Immature natural killer cell (primary cell): Measurements from ENCODE around the gene WSCD1. TPM values are rescaled to one million over a fixed set of nuclear protein-coding genes. Genes with fewer than 3 reads are reported as not detected.

Source experiments
- DNase-seq, 3 donors: peaks; one replicate each; pipeline ENCODE4 v3.0.0; 2022; ENCODE audit warnings: mixed read lengths in 1 of 3
- H3K27ac Mint-ChIP-seq, 6 donors: one replicate each; pipeline ENCODE4 v1.8.0; 2020; ENCODE audit warnings: mixed read lengths in 6 of 6, mild to moderate bottlenecking in 5 of 6, inconsistent platforms in 4 of 6, moderate library complexity in 3 of 6
- H3K27me3 Mint-ChIP-seq, 3 donors: one replicate each; pipeline ENCODE4 v1.8.0; 2020 to 2021; ENCODE audit warnings: low read depth in 3 of 3, mild to moderate bottlenecking in 3 of 3, mixed read lengths in 3 of 3, moderate library complexity in 3 of 3, inconsistent platforms in 1 of 3
- H3K36me3 Mint-ChIP-seq, 3 donors: one replicate each; pipeline ENCODE4 v1.8.0; 2020; ENCODE audit warnings: mixed read lengths in 3 of 3, inconsistent platforms in 2 of 3, mild to moderate bottlenecking in 2 of 3
- H3K4me1 Mint-ChIP-seq, 2 donors: one replicate each; pipeline ENCODE4 v1.8.0; 2020; ENCODE audit warnings: inconsistent platforms in 2 of 2, mild to moderate bottlenecking in 2 of 2, mixed read lengths in 2 of 2, moderate library complexity in 1 of 2
- H3K4me3 Mint-ChIP-seq, 5 donors: one replicate each; pipeline ENCODE4 v1.8.0; 2020; ENCODE audit warnings: mild to moderate bottlenecking in 5 of 5, mixed read lengths in 5 of 5, inconsistent platforms in 3 of 5, moderate library complexity in 3 of 5
- H3K9me3 Mint-ChIP-seq, 6 donors: one replicate each; pipeline ENCODE4 v1.8.0; 2020; ENCODE audit warnings: mild to moderate bottlenecking in 6 of 6, mixed read lengths in 6 of 6, inconsistent platforms in 4 of 6, moderate library complexity in 3 of 6
- polyA plus RNA-seq, 3 donors: library from polyadenylated mRNA; unstranded; fragments of 300-500 nt; fragmentation: Illumina TruSeq; gene quantifications; one replicate each; pipeline ENCODE4 v1.2.3, GENCODE V29; 2021

Gene WSCD1
- polyA plus RNA-seq, 3 donors from 2014 or later: 0.11 TPM; not detected in 2

- no peak overlapping the region for H3K4me3 Mint-ChIP-seq
- H3K36me3 Mint-ChIP-seq: no peaks in the 10 kb centered on the region
- DNase-seq: no peak
- H3K9me3 Mint-ChIP-seq: no peaks in the 10 kb centered on the region
- peaks cover 0 to 8% (median 2%) of the 10 kb centered on the region in 3 donors for H3K27me3 Mint-ChIP-seq
- no peak overlapping the region for H3K27ac Mint-ChIP-seq
- no peaks in the 10 kb centered on the region for H3K4me1 Mint-ChIP-seq
Measured at GRCh38 chr17:6145946-6146345, 75.8 kb downstream of the WSCD1 start.

GRCh38 chr17:6147042-6147441 lies 76.9 kb downstream of the WSCD1 start:
- no peak overlapping the region for H3K4me3 Mint-ChIP-seq
- peaks cover 0 to 8% (median 2%) of the 10 kb centered on the region in 3 donors for H3K27me3 Mint-ChIP-seq
- H3K9me3 Mint-ChIP-seq: no peaks in the 10 kb centered on the region
- no peak for DNase-seq
- no peaks in the 10 kb centered on the region for H3K4me1 Mint-ChIP-seq
- H3K27ac Mint-ChIP-seq: no peak overlapping the region
- no peaks in the 10 kb centered on the region for H3K36me3 Mint-ChIP-seq

DNA sequence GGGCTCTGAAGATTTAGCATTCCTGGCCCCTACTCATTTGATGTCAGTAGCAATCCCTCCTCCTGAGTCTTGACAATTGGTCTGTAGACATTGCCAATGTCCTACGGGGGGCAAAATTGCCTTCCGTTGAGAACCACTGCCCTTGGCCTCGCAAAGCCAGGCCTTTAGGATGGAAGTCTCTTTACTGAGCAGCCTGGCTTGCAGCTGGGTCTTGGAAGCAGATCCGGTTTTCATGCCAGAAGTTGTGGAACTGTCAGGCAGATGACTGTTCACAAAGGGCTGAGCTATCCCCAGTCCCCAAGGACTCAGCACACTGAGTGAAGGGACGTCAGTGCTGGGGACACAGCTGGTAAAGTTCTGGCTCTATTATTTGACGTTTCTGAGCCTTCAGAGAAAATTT lies 83.2 kb downstream of the WSCD1 start:
- H3K27ac Mint-ChIP-seq: no peak overlapping the region
- H3K27me3 Mint-ChIP-seq: peaks cover 3 to 4% (median 3%) of the 10 kb centered on the region in 3 donors
- no peak for DNase-seq
- H3K9me3 Mint-ChIP-seq: no peaks in the 10 kb centered on the region
- H3K36me3 Mint-ChIP-seq: no peaks in the 10 kb centered on the region
- no peaks in the 10 kb centered on the region for H3K4me1 Mint-ChIP-seq
- no peak overlapping the region for H3K4me3 Mint-ChIP-seq

DNA sequence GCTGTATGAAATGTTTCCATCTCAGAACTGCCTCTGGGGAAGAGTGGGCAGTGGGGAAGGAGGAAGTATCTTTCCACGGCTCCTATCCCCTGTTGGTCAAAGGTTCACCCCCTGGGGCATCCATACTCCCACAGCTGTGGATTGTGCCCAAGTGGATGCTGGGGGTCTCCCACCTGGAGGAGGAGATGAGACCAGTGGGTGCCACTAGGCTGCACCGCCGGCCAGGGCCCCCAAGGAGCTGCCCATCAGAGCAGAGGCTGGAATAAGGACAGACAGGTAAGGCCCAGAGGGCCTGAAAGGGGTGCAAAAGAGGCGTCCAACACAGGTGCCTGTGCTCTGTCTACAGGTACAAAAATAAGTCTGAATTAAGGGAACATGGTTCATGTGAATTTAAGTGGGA lies 87.5 kb downstream of the WSCD1 start:
- Mint-ChIP-seq H3K4me3 (no peak overlapping the region), H3K27ac (no peak overlapping the region), H3K4me1 (no peaks in the 10 kb centered on the region), H3K27me3 (peaks cover 0 to 2% (median 0%) of the 10 kb centered on the region in 3 donors), H3K36me3 (no peaks in the 10 kb centered on the region), H3K9me3 (no peaks in the 10 kb centered on the region)
- DNase-seq: no peak

- H3K36me3 Mint-ChIP-seq: no peaks in the 10 kb centered on the region
- H3K4me1 Mint-ChIP-seq: no peaks in the 10 kb centered on the region
- H3K9me3 Mint-ChIP-seq: no peaks in the 10 kb centered on the region
- no peak for DNase-seq
- no peak overlapping the region for H3K27ac Mint-ChIP-seq
- H3K27me3 Mint-ChIP-seq: peaks cover 0 to 4% (median 0%) of the 10 kb centered on the region in 3 donors
- no peak overlapping the region for H3K4me3 Mint-ChIP-seq
Measured at GRCh38 chr17:6159541-6160231, 89.5 kb downstream of the WSCD1 start.

GRCh38 chr17:6160232-6160555 lies 90.0 kb downstream of the WSCD1 start:
- Mint-ChIP-seq H3K27ac (no peak overlapping the region), H3K4me3 (no peak overlapping the region), H3K4me1 (no peaks in the 10 kb centered on the region), H3K27me3 (peaks cover 0 to 4% (median 0%) of the 10 kb centered on the region in 3 donors), H3K36me3 (no peaks in the 10 kb centered on the region), H3K9me3 (no peaks in the 10 kb centered on the region)
- DNase-seq: no peak

DNA sequence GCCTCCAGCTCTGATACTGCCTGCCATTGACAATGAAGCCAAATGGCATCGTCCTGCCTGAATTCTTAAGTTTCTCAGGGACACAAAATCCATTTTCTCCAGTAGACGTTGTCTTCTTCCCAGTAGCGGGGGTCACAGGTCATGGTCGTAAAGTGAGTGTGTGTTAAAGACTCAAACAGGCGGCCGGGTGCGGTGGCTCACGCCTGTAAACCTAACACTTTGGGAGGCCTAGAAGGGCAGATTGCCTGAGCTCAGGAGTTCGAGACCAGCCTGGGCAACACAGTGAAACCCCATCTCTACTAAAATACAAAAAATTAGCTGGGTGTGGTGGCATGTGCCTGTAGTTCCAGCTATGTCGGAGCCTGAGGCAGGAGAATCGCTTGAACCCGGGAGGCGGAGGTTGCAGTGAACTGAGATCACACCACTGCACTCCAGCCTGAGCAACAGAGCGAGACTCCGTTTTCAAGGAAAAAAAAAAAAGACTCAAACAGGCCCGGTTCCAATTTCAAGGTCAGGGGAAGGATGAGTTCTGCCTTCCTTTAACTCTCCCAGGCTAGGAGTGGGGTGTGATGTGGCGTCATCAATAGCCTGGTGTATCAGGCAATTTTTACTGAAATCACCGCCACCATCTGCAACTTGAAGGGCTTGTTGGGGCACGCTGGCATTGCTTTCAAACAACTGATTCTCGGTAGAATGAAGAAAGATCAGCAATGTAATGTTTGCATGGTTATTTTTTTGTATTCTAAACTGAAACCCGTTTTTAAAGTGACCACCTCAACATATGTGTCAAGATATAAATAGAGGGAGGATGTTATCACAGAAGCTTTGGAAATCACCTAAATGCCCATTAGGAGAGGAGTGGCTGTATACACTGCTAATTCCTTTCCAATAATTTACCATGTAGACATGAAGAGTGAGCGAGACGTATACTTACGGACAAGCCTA lies 91.0 kb downstream of the WSCD1 start:
- no peak for DNase-seq
- H3K4me1 Mint-ChIP-seq: no peaks in the 10 kb centered on the region
- H3K27me3 Mint-ChIP-seq: peaks cover 0 to 4% (median 0%) of the 10 kb centered on the region in 3 donors
- H3K27ac Mint-ChIP-seq: no peak overlapping the region
- no peaks in the 10 kb centered on the region for H3K9me3 Mint-ChIP-seq
- no peaks in the 10 kb centered on the region for H3K36me3 Mint-ChIP-seq
- H3K4me3 Mint-ChIP-seq: no peak overlapping the region

- no peaks in the 10 kb centered on the region for H3K36me3 Mint-ChIP-seq
- no peaks in the 10 kb centered on the region for H3K9me3 Mint-ChIP-seq
- H3K27me3 Mint-ChIP-seq: peaks cover 0 to 4% (median 2%) of the 10 kb centered on the region in 3 donors
- no peaks in the 10 kb centered on the region for H3K4me1 Mint-ChIP-seq
- H3K27ac Mint-ChIP-seq: no peak overlapping the region
- no peak for DNase-seq
- no peak overlapping the region for H3K4me3 Mint-ChIP-seq
Measured at GRCh38 chr17:6162216-6162615, 92.0 kb downstream of the WSCD1 start.

DNA sequence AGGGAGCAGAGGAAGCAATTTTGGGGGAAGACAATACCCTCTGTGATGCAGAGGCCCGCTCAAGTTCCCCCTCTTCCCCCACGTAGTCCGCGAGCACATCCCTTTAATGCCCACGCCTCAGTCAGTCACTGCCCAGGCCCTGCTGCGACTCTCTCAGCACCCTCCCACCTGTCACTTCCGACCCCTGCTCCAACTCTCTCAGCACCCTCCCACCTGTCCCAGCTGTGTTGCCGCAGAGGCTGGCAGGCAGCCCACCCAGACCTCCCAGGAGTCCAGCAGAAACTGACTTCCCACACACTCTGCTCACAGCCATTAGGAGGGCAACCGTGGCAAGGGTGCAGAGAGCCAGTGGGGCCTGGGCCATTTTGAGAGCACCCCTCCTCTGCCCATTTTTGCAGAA lies 92.7 kb downstream of the WSCD1 start:
- Mint-ChIP-seq H3K27me3 (peaks cover 0 to 3% (median 2%) of the 10 kb centered on the region in 3 donors), H3K36me3 (no peaks in the 10 kb centered on the region), H3K27ac (no peak overlapping the region), H3K4me1 (no peaks in the 10 kb centered on the region), H3K4me3 (no peak overlapping the region), H3K9me3 (no peaks in the 10 kb centered on the region)
- DNase-seq: no peak

- H3K36me3 Mint-ChIP-seq: no peaks in the 10 kb centered on the region
- DNase-seq: no peak
- H3K4me3 Mint-ChIP-seq: no peak overlapping the region
- peaks cover 0 to 3% (median 2%) of the 10 kb centered on the region in 3 donors for H3K27me3 Mint-ChIP-seq
- no peaks in the 10 kb centered on the region for H3K4me1 Mint-ChIP-seq
- no peaks in the 10 kb centered on the region for H3K9me3 Mint-ChIP-seq
- H3K27ac Mint-ChIP-seq: no peak overlapping the region
Measured at GRCh38 chr17:6163612-6164333, 93.6 kb downstream of the WSCD1 start.

DNA sequence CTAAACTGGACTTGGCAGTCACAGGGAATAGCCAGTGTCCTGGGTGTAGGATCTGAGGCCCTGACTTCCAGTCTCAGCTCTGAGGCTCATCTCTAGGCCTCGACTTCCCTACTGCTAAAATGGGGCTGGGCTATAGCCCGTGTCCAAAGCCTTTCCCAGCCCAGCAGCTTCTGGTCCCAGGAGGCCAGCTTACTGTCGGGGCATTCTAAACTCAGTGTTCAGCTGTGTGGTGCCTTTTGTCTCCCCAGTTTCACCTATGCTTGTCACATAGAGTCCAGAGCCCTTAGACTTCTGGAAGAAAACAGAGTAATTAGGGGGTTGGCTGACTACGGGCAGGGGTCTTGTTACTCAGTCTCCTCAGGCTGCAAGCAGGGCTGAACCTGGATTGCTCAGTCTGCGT lies 94.8 kb downstream of the WSCD1 start:
- DNase-seq: no peak
- Mint-ChIP-seq H3K4me1 (peaks cover 0 to under 1% of the 10 kb centered on the region in 2 donors), H3K27ac (no peak overlapping the region), H3K36me3 (no peaks in the 10 kb centered on the region), H3K27me3 (peaks cover 0 to 4% (median 2%) of the 10 kb centered on the region in 3 donors), H3K4me3 (no peak overlapping the region), H3K9me3 (no peaks in the 10 kb centered on the region)

GRCh38 chr17:6165806-6166205 lies 95.6 kb downstream of the WSCD1 start:
- Mint-ChIP-seq H3K27me3 (peaks cover 0 to 4% (median 2%) of the 10 kb centered on the region in 3 donors), H3K4me3 (no peak overlapping the region), H3K9me3 (no peaks in the 10 kb centered on the region), H3K4me1 (peaks cover 0 to 3% of the 10 kb centered on the region in 2 donors), H3K36me3 (no peaks in the 10 kb centered on the region), H3K27ac (no peak overlapping the region)
- no peak for DNase-seq

DNA sequence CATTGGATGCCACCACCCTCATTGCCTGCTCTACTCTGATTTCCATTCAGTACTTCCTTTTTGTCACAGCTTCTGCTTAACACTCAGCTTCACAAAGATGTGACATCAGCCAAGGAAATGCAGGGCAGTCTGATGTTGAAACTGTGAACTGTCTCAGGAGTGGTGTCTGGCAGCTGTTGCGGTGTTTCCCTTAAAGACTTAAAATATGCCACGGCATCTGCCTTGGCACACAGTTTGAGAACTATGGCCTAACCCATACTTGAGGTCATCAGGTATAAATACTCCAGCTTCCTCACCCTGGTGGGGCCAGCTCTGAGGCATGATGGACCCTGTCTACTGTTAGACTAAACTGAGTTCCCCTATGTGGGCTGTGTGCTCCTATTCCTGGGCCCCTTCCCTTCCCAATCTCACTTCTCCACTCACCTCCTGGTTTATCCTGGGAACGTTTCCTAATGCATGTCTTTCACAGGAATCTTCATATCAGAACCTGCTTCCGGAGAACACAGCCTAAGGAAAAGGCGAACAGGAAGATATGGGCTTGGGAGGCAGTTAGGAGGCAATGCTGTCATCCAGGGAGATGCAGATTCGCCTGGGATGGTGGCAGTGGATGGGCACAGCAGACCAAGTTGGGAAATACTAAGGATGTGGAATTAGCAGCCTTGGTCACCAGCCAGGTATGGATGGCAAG lies 96.5 kb downstream of the WSCD1 start:
- no peak overlapping the region for H3K4me3 Mint-ChIP-seq
- no peak overlapping the region for H3K27ac Mint-ChIP-seq
- H3K36me3 Mint-ChIP-seq: no peaks in the 10 kb centered on the region
- H3K9me3 Mint-ChIP-seq: no peaks in the 10 kb centered on the region
- H3K27me3 Mint-ChIP-seq: peaks cover 0 to 4% (median 2%) of the 10 kb centered on the region in 3 donors
- no peak for DNase-seq
- peaks cover 0 to 3% of the 10 kb centered on the region in 2 donors for H3K4me1 Mint-ChIP-seq
